CD4-positive, alpha-beta T cell (primary cell): ENCODE measurements around the gene MMP11. TPM values are rescaled to one million over a fixed set of nuclear protein-coding genes. Genes with fewer than 3 reads are reported as not detected.
A peak's percentile ranks its signal among the peaks of the same experiment; 100 is the strongest.

ENCODE experiments used
- ATAC-seq: fragments of 200-7000 bp; cut with Tn5 transposase; one replicate; pipeline ENCODE4 v1.10.0; 2022; ENCODE audit warnings: mild to moderate bottlenecking; ENCODE audit not compliant: poor library complexity
- CTCF ChIA-PET: fragments of 350-600 bp; sonication (Branson Sonifier 250); formaldehyde crosslinking; loops from one replicate; lab custom pipeline; 2021; ENCODE audit warnings: antibody characterized with exemption, inconsistent platforms; lab: Charles Lee
- POLR2A ChIA-PET: fragments of 350-600 bp; sonication (Branson Sonifier 250); formaldehyde crosslinking; loops from one replicate; lab custom pipeline; 2021; ENCODE audit warnings: antibody characterized with exemption, inconsistent platforms; lab: Charles Lee
- DNase-seq, 14 experiments: peaks; one replicate each; pipeline ENCODE4 v3.0.0-alpha.2; 2013 to 2020; ENCODE audit warnings: mixed read lengths in 2 of 14
- H3K27ac ChIP-seq, 2 donors: one replicate each; pipeline versions ENCODE4 v1.5.1 to v1.7.0; 2013; ENCODE audit warnings: low read length in 2 of 2, low read depth in 1 of 2, mild to moderate bottlenecking in 1 of 2
- H3K27me3 ChIP-seq, 2 experiments: 1 replicate in 1 of 2; 2 replicates in 1 of 2; pipeline versions ENCODE4 v1.6.1 to v1.7.0; 2013; ENCODE audit warnings: low read length in 2 of 2, control low read depth in 1 of 2, mild to moderate bottlenecking in 1 of 2, moderate library complexity in 1 of 2; ENCODE audit not compliant: insufficient read depth in 2 of 2, control insufficient read depth in 1 of 2
- H3K36me3 ChIP-seq: one replicate; pipeline ENCODE4 v1.6.1; 2013; ENCODE audit warnings: low read length, control low read depth; ENCODE audit not compliant: insufficient read depth
- H3K4me1 ChIP-seq: one replicate; pipeline ENCODE4 v1.6.1; 2013; ENCODE audit warnings: low read length, control low read depth; ENCODE audit not compliant: insufficient read depth
- H3K4me3 ChIP-seq: one replicate; pipeline ENCODE4 v1.5.1; 2013; ENCODE audit warnings: mild to moderate bottlenecking, low read length, moderate library complexity
- H3K9me3 ChIP-seq, 2 experiments: 1 replicate in 1 of 2; 2 replicates in 1 of 2; pipeline versions ENCODE4 v1.6.1 to v1.7.0; 2013; ENCODE audit warnings: low read length in 2 of 2, mild to moderate bottlenecking in 2 of 2, control low read depth in 1 of 2, moderate library complexity in 1 of 2; ENCODE audit not compliant: control insufficient read depth in 1 of 2, insufficient read depth in 1 of 2
- H3K27ac Mint-ChIP-seq: one replicate; pipeline ENCODE4 v1.8.0; 2020; ENCODE audit warnings: mixed read lengths
- H3K27me3 Mint-ChIP-seq: one replicate; pipeline ENCODE4 v1.8.0; 2021; ENCODE audit warnings: mixed read lengths
- H3K36me3 Mint-ChIP-seq: one replicate; pipeline ENCODE4 v1.8.0; 2021; ENCODE audit warnings: low read depth, mixed read lengths
- H3K4me1 Mint-ChIP-seq: one replicate; pipeline ENCODE4 v1.8.0; 2021; ENCODE audit warnings: low read depth, mixed read lengths
- H3K4me3 Mint-ChIP-seq: one replicate; pipeline ENCODE4 v1.8.0; 2020; ENCODE audit warnings: mild to moderate bottlenecking, mixed read lengths
- H3K9me3 Mint-ChIP-seq: one replicate; pipeline ENCODE4 v1.8.0; 2020; ENCODE audit warnings: mixed read lengths
- CTCF ChIP-seq: fragments of 200-600 bp; IDR thresholded peaks from one replicate; pipeline ENCODE4 v1.8.0; 2022; ENCODE audit warnings: antibody characterized with exemption, mild to moderate bottlenecking
- intact Hi-C, 2 experiments: fragments of 100-400 bp; cut with DNase I in 1 of 2; cut with micrococcal nuclease in 1 of 2; formaldehyde crosslinking; loops; one replicate each; pipeline versions ENCODE4 v1.15.1 to v1.9.0; 2023 to 2025; cut with DNase I, micrococcal nuclease
- total RNA-seq, 174 experiments: library from RNA in 2 of 174; stranded (reverse) in 2 of 174; gene quantifications; one replicate each; pipeline ENCODE4 v1.2.3 and lab custom pipeline; 2021 to 2026

MMP11 gene
- total RNA-seq, 2 experiments from 2014 or later = 2.3 to 2.4 TPM

GRCh38 chr22:23744485-23744884, 28.2 kb upstream of the MMP11 start:
- DNase-seq (no peak), ATAC-seq (no peak)
- TF ChIP-seq CTCF = no peak
- no peaks in the 10 kb centered on the region for H3K9me3 Mint-ChIP-seq
- H3K4me3 ChIP-seq = no peak overlapping the region
- H3K4me1 ChIP-seq = no peaks in the 10 kb centered on the region
- H3K27me3 ChIP-seq = no peaks in the 10 kb centered on the region
- H3K9me3 ChIP-seq = peaks cover 0 to 15% of the 10 kb centered on the region in 2 experiments
- H3K36me3 Mint-ChIP-seq = peaks cover 42% of the 10 kb centered on the region
- H3K36me3 ChIP-seq = peaks cover 25% of the 10 kb centered on the region
- POLR2A ChIA-PET = interaction anchor here (1.0 kb wide), 1 partner anchor 48 kb away, joined by 4 read pairs; no protein-coding TSS in a partner anchor
- H3K27me3 Mint-ChIP-seq = no peaks in the 10 kb centered on the region
- intact Hi-C loops = no loop called here
- CTCF ChIA-PET = no interaction called here
- no peak overlapping the region for H3K27ac Mint-ChIP-seq
- H3K4me3 Mint-ChIP-seq = no peak overlapping the region
- H3K27ac ChIP-seq = no peak overlapping the region
- no peaks in the 10 kb centered on the region for H3K4me1 Mint-ChIP-seq

- CTCF ChIA-PET = no interaction called here
- H3K27ac Mint-ChIP-seq = no peak overlapping the region
- no peak for ATAC-seq
These were observed 26.9 kb upstream of the MMP11 start for GRCh38 chr22:23745791-23746190.

GRCh38 chr22:23749841-23750301, 22.8 kb upstream of the MMP11 start:
- POLR2A ChIA-PET = interaction anchor here (1.1 to 1.6 kb wide), 2 partner anchors 52 to 54 kb away, joined by 5 to 6 read pairs; no protein-coding TSS in a partner anchor
- intact Hi-C loops = loop anchor here in 1 of 2 experiments (2.0 kb wide), 1 partner anchor 37 kb away; the partner anchor contains the start of gene SMARCB1
- H3K27me3 Mint-ChIP-seq = no peaks in the 10 kb centered on the region

More at GRCh38 chr22:23745791-23746190, 26.9 kb upstream of the MMP11 start:
- Histone ChIP-seq H3K27me3 (no peaks in the 10 kb centered on the region), H3K36me3 (peaks cover 25% of the 10 kb centered on the region), H3K27ac (no peak overlapping the region), H3K4me1 (peaks cover 11% of the 10 kb centered on the region), H3K4me3 (no peak overlapping the region), H3K9me3 (peaks cover 0 to 15% of the 10 kb centered on the region in 2 experiments)
- intact Hi-C loops = no loop called here
- POLR2A ChIA-PET = no interaction called here
- DNase-seq = no peak
- H3K4me3 Mint-ChIP-seq = no peak overlapping the region
- H3K27me3 Mint-ChIP-seq = no peaks in the 10 kb centered on the region
- TF ChIP-seq CTCF = no peak
- H3K36me3 Mint-ChIP-seq = peaks cover 41% of the 10 kb centered on the region
- no peaks in the 10 kb centered on the region for H3K9me3 Mint-ChIP-seq
- peaks cover 12% of the 10 kb centered on the region for H3K4me1 Mint-ChIP-seq

More at GRCh38 chr22:23749841-23750301, 22.8 kb upstream of the MMP11 start:
- no peaks in the 10 kb centered on the region for H3K27me3 ChIP-seq
- H3K4me3 ChIP-seq = no peak overlapping the region
- peaks cover 17% of the 10 kb centered on the region for H3K4me1 ChIP-seq
- Mint-ChIP-seq H3K27ac (peak overlapping the region; percentile 16), H3K4me3 (peak overlapping the region; percentile 81), H3K36me3 (peaks cover 14% of the 10 kb centered on the region), H3K9me3 (no peaks in the 10 kb centered on the region), H3K4me1 (peaks cover 12% of the 10 kb centered on the region)
- H3K36me3 ChIP-seq = peaks cover 3% of the 10 kb centered on the region
- CTCF ChIA-PET = interaction anchor here (0.7 kb wide), 1 partner anchor 32 kb away, joined by 3 read pairs; no protein-coding TSS in a partner anchor
- no peaks in the 10 kb centered on the region for H3K9me3 ChIP-seq
- no peak overlapping the region for H3K27ac ChIP-seq
- DNase-seq (no peak), ATAC-seq (no peak)
- no peak for TF ChIP-seq CTCF
